ENCODE measurements around the gene SEMA4C.

GRCh38 chr2:96895746-96896651, 26.1 kb upstream of the SEMA4C start:
- TF ChIP-seq CTCF (IDR thresholded peaks at IDR 0.05) (no peak), REST (IDR thresholded peaks at IDR 0.05; ENCODE audit: insufficient read depth in 1 of 2, low read depth in 2 of 2, low read length in 1 of 2) (no peak)
